HCT116 (cell line): ENCODE measurements around the gene SRGAP3.

Source experiments
- CEBPB ChIP-seq: IDR thresholded peaks from 2 replicates; pipeline ENCODE4 v1.6.1; 2012; ENCODE audit warnings: low read depth
- POLR2A ChIP-seq: IDR thresholded peaks from 2 replicates; pipeline ENCODE4 v1.7.0; 2011; ENCODE audit warnings: borderline replicate concordance; ENCODE audit not compliant: insufficient read depth, insufficient read length; ENCODE audit errors: extremely low read depth
- ZBTB33 ChIP-seq: IDR thresholded peaks from 2 replicates; pipeline ENCODE4 v1.6.1; 2011; ENCODE audit warnings: mild to moderate bottlenecking, low read length, moderate library complexity; ENCODE audit not compliant: insufficient replicate concordance; ENCODE audit errors: extremely low read depth

GRCh38 chr3:9251055-9251786, 1.8 kb upstream of the SRGAP3 start:
- TF ChIP-seq POLR2A (no peak), CEBPB (no peak), ZBTB33 (no peak)
